NCI-H1436 treated with DMSO at 0.1 percent for 48 hours (cell line): ENCODE measurements around the gene PACRG.
"Not testable (repeated sequence)": the region's sequence is repeated elsewhere in the genome, so short reads cannot be mapped to it uniquely, and the experiment has no call there.

Experiments
- DNase-seq: peaks from one replicate; lab custom pipeline; 2025; lab: John Stamatoyannopoulos, UW

The PACRG gene

DNA sequence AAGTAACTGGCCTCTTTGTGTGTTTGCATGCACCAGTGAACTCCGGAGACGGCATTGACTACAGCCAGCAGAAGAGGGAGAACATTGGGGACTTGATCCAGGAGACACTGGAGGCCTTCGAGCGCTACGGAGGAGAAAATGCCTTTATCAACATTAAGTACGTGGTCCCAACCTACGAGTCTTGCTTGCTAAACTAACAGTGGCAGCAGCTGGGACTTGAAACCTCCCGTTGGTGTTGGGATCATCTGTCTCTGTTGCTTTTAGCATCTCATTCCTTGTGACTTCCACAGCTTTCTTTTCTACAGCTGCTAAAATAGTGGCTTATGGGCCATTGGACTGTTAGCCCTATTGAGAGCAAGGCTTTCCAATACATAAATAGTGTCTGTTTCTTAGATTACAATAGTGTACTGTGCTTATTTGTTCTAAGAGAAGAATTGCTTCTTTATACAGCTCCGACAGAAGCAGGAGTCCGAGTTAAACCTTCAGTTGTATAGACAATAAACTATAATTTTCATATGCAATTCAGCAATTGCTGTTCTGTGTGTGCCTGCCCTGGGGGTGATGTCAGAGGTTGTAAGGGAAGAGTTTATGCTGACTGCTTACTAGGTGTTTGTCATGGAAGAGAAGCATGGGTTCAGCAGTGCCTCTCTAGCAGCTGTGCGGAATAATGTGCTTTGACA, 587.2 kb downstream of the PACRG start:
- no peak for DNase-seq

DNA sequence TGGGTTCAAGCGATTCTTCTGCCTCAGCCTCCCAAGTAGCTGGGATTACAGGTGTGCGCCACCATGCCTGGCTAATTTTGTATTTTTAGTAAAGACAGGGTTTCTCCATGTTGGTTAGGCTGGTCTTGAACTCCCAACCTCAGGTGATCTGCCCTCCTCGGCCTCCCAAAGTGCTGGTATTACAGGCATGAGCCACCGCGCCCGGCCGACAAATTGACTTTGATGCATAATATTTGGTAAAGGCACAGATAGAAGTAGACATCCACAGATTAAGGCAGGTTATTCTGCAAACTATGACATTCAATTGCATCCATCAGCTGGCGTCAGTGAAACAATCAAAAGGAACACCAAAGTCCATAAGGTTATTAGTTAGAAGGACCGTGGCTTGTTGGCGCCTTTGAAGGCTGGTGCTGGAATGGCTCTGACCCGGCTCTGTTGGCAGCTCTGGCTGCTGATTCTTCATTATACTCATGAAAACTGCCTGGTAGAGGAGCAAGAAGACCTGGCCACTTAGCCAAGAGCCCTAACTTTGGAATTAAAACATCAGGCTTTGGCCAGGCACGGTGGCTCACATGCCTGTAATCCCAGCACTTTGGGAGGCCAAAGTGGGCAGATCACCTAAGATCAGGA, 589.2 kb downstream of the PACRG start:
- DNase-seq, result not testable (repeated sequence)

DNA sequence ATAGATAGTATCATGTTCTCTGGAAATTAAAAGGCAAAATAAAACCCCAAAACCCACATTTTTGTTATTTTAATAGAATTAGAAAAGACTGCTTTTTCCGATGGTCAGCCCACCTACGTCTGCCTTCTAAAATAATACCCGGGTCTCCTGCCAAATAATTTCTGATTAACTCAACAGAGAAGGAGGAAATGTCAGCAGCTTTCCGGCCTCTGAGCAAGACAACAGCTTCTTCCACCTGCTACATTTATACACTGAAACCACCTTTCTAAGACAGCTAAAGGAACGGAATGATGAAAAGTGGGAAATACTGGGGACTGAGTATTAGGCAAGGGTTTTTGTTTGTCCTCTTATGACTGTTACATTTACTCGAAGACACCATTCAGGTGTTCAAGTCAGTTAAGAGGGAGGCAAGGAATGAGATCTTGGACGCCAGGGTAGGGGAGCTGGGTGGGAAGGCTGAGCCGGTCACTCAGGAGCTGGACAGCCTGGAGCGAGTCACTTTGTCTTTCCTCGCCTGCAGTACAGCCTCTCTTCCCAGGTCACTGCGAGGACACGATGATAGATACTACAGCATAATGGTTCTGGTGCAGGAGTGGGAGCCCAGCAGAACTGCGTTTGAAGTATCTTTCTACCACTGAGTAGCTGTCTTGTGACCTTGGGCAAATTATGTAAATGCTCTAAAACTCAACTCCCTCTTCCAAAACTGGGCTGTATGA, 590.5 kb downstream of the PACRG start:
- no peak for DNase-seq

DNA sequence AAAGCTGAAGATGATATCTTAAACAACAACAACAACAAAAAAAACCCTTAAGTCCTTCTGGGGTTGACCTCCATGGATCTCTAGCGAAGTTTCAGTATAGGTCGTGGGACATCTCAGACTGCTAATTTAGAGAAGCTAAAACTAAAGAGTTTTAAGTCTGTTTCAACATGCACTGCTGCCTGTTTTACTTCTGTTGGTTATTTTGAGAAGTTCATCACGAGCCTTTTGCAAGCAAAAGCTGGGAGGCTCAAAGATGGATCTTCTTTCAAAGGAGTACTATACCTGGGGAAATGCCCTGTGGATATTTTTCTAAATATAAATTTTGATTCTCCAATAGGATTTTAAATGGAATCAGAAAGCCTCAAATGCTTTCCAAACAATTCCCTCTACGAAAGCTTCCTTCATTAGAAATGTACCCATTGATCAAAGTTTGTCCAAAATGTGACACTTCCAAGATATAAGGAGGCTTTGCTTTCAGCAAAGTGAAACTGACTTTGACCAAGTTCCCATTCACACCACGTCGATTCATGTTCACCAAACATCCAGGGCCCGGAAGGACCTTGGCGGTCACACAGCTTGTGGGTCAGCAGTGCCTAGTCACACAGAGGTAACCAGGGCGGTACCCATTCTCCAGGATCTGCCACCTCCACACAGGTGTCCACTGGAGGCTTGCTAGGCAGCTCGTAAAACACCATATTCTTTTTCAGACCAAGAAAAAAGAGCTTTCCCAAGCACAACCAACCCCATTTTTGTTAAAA, 592.0 kb downstream of the PACRG start:
- DNase-seq, result no peak

DNA sequence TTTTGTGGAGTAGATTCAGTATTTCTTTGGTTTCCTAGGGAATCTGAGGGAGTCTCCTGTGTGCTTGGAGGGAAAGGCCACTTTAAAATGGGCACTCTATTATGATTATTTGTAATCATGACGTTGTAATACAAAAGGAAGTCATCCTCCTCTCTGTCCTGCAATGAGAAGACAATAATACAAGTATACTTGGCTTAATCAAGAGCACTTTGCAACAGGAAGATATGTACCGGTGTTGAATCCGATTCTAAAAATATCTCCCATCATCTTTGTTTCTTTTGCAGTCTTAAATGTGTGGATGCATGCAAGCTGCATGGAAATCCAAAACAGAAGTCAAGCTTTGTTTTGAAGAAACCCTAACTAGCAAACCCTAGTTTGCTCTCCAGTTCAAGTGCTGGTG, 592.6 kb downstream of the PACRG start:
- DNase-seq, result no peak

DNA sequence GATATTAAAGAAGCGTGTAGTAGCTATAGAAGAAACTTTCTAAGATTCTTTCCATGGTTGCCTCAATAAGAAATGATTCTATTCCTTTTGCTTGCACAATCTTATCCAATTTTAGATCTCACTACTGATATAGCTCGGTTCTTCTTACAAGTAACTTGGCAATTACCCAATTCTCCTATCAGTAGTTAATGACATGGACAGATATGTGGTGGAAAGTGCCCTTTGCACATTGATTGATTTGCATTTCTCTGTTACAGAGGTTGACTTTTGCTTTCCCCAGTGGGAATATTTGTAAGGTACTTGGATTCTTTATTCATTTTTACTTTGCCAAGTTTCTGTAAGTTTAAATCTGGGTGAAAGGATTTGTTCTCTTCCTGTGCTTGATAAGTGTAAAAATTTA, 593.0 kb downstream of the PACRG start:
- DNase-seq, result no peak

DNA sequence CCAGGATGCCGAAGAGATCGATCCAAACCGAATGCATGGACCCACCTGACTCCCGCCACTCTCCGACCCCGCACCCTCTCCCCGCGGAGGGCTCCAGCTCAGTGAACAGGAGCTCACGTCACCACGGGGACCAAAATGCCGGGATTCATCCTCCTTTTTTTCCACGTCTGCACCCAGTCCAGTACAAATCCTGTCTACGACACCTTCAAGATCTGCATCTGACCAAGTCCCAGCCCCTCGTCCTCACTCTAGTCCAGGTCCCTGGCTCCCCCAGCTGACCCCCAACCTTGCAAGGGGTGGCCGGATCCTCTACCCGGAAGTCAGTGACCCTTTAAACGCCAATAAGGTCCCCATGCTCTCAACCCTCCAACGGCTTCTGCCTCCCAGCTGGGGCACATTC, 593.9 kb downstream of the PACRG start:
- no peak for DNase-seq

DNA sequence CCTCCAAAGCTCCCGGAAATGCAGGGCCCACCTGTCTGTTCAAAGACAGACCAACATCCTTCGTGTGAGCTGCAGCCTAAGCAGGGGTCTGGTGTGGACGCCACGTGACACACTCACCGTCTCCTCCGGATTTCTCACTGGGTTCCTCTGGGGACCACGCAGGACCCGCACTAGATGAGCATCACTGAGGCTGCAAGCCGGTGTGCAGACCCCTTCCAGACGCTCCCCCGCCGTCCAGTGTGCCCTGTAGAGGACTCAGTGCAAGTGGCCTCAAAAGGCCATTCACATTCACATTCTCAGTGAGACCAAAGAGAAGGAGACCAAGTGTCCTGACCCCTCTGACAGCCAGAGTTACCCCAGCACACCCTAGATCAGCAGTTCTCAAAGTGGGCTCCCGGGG, 595.5 kb downstream of the PACRG start:
- DNase-seq, result no peak

DNA sequence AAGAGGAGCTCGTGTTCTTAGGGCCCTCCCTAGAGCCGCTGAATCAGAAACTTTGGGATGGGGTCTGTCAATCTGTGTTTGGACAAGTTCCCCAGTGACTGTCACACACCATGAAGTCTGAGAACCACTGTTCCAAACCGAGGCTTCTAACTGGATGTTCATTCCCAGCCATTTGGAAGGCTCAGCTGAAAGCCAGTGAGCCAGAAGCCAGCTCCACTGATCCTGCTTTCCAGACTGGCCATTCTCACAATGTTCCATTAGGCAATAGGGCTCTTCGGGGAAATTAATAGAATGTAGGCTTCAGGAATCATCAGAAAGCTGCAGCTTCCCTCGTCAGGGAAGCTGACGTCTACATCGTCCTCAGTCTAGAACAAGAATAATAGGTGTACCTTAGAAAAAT, 595.9 kb downstream of the PACRG start:
- no peak for DNase-seq

DNA sequence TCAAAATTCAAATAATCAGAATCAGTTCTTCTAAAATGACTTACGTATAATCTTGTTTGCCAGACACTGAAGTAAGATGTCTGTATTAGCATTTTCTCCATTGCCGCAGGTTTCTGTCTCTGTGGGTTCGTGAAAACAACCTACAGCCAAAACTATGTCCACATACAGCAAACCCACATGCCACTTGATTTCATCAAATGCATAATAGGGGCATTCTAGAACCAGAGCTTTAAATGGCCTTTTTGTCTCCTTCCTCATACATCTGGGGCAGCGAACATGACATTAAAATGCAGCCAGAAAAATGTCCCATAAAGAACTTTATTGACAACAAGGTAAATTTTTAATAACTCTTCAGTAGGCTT, 596.5 kb downstream of the PACRG start:
- no peak for DNase-seq

DNA sequence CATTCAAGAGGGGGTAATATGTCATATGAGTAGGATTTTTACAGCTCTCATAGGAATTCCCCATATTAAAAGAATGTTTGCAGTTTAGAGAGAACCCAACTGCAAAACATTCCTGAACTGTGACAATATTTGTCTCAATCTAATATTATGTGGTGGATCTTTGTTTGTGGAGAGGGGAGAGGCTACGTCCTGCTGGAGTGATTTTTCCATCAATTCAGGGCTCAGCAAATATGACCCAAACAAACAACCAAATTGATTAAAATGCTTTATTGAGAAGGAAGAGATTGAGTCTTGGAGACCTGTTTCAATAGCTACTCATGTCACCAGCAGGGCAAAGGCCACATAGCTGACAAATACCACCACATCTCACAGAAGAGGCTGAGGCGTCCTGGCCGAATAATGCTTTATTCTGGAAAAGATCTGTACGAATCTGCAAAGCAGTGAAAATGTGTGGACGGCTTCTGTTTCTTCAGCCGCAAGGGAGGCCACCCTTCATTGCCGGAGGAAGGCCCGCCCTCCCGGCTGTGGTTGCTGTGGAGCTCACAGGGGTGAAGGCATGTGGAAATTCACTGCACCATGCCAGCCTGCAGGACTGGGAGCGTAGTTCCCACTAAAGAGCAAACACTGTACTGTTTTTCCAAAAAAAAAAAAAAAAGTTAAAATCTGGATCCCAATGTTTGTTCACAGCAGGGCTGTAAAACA, 597.1 kb downstream of the PACRG start:
- no peak for DNase-seq

DNA sequence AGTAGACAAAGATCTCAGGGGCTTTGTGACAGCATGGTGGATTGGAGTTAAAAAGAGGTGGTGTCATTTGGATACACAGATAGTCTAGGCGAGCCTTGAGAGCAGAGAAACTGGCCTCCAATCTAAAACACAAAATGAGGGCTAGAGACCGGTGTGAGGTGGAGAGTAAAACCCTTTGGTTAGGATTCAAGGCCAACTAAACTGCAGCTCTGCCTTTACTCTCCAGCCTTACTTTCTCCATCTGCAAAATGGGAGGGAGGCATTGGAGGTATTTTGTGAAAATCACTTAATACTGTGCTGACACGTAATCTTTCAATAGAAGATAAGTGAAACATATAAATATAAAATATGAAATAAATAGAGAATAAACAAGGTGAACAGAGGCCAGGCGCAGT, 597.6 kb downstream of the PACRG start:
- no peak for DNase-seq

DNA sequence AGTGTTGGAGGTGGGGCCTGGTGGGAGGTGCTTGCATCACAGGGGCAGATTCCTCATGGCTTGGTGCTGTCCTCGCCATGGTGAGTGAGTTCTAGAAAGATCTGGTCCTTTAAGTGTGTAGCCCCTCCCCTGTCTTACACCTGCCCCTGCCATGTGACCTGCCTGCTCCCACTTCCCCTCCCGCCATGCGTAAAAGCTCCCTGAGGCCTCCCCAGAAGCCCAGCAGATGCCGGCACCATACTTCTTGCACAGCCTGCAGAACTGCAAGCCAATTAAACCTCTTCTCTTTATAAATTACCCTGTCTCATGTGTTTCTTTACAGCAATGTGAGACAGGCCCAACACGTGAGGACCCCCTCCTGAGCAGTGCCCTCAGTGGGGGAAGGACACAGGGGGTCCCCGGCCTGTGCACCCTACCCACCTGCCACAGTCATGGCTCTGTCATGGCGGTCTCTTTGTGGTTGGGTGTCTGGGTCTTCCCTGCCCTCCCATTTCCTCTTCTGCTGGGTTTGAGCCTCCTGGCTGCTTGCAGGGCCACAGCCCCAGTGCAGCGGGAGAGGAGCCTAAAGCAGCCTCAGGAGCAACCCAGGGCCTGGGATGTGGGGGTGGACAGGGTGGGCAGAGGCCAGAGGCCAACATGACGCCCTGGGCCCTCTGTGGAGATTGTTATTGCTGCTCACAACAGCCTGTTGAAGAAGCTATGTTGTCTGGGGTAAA, 599.5 kb downstream of the PACRG start:
- DNase-seq, result no peak

DNA sequence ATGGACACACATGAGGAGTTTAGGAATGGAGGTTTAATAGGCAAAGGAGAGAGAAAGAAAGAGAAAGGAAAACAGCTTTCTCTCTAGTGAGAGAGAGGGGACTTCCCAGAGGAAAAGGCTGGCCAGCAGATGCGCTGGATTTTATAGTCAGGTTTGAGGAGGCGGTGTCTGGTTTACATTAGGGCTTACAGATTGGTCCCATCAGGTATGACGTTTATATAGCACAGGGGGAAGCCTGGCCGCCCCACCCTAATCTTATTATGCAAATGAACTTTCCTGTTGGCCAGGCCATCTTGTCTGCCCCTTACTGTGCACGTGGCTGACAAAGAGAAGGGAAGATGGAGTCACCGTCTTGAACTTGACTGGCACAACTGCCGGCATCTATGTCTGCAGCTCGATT, 600.1 kb downstream of the PACRG start:
- no peak for DNase-seq

DNA sequence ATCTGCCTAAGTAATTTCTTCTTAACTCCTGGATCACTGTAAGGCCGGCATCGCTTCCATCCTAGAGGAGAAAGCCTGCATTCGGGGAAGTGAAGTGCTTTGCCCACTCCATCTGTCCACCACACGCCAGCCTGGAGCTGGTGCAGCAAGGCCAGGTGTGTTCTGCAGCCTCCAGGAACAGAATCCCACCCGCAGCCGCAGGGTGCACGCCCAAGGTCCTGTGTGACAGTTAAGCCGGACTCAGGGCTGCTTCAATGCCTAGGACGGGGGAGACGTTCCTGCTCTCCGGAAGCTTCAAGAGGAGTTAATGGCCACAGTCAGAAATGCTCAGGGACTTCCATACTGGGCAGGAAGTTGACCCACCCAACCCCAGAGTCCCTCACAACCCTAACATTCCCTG, 600.6 kb downstream of the PACRG start:
- DNase-seq, result no peak

DNA sequence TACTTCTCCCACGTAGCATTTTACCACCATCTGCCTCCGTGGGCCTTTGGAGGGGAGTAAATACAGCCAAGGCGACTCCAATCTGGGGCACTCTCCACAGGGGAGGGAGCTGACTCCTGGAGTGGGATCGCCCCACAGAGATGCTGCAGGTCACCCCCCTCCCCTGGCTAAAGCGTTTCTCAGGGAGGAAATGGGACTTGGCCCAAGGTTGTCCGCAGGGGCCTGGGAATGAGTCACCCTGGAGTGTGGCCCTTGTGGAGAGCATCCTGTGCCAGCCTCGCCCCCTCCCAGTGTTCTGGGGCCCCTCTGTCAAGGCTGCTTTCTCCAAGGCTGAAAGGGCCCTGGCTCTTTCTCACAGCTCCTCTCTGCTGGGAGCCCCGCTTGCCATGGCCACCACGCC, 602.2 kb downstream of the PACRG start:
- no peak for DNase-seq

DNA sequence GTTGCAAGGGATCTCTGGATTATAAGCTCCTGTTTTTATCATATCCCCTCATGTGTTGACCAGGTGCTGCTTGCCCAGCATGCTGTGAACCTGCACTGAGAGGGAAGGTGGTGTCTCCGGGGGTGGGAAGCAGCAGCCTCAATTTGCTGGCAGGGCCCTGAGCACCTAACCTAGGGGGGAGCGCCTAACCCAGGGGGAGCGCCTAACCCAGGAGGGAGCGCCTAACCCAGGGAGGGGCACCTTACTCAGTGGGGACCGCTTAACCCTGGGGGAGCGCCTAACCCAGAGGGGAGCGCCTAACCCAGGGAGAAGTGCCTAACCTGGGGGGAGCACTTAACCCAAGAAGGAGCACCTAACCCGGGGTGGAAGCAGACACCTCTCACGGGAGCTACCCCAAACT, 603.5 kb downstream of the PACRG start:
- no peak for DNase-seq

DNA sequence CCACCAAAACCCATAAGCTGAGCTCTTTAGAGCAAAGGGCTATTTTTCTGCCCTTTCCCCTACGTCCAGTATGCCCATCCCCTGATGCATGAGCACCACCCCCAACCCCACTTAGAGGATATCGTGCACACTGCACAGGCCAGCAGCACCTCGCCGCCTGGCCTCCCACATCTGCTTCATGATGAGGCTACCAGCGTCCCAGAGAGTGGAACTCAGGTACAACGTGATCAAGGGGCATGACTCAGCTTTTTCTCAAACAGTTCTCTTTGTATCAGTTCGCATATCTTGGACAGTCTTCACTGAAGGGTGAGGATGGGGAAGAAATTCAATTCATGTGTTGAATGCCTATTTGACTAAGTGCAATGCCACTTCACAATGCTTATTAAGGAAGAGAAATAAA, 604.8 kb downstream of the PACRG start:
- DNase-seq, result no peak

DNA sequence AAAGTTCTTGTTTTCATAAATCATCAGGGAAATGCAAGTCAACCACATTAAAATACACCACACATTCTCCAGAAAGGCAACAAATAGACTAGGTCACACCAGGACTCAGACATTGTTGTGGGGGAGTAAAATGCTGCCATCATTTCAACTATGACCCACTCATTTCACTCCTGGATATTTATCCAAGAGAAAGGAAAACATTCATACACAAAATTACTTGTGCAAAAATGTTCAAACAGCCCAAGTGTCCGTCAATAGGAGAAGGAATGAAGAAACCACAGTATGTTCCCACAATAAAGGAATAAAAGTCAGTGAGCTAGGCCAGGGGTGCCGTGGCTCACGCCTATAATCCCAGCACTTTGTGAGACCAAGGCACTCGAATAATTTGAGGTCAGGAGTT, 605.3 kb downstream of the PACRG start:
- DNase-seq, result no peak

DNA sequence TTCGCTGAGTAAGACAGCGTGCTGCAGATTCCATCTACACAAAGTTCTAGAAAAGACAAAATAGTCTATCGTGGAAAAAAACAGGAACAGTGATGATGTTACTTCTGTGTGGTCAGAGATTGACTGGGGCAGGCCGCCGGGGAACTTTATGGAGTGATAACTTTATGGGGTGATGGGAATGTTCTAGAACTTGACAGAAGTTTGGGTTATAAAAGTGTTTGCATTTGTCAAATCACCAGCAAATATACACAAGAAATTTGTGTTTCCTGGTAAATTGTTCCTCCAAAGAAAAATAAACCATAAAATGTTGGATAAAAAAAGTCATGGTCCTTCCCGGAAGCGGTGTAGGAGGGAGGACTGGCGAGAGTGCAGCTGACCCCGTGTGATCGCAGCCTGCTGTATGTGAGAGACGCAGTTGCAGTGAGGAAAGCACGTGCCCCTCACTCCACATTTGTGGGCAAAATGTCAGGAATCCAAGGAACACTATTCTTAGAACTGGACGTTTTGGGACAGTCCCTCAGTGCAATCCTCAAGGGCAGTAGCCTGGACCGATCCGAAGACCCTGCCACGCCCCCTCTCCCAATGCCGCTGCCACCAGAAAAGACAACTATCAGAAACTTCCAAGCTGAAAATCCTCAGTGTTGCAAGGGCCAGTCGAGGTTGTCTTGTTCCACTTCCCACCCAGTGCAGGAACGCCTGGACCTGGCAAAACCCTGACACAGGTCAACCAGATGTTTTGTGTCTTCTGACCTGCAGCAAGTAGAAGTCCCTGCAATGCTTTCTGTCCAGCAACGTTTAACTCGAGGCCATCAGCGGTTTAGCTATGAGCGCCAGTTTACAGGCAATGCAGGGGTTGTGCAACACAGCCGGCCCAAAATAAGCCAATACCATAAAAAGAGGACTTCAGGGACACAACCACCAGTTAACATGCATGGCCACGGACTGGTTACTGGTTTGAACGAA, 606.2 kb downstream of the PACRG start:
- DNase-seq, result no peak
